HS-5 (cell line): Measurements from ENCODE around the gene C12orf57.

Experiments used
- DNase-seq: peaks from one replicate; pipeline ENCODE4 v3.0.0-alpha.2; 2012; ENCODE audit warnings: low read depth

C12orf57 gene

DNA sequence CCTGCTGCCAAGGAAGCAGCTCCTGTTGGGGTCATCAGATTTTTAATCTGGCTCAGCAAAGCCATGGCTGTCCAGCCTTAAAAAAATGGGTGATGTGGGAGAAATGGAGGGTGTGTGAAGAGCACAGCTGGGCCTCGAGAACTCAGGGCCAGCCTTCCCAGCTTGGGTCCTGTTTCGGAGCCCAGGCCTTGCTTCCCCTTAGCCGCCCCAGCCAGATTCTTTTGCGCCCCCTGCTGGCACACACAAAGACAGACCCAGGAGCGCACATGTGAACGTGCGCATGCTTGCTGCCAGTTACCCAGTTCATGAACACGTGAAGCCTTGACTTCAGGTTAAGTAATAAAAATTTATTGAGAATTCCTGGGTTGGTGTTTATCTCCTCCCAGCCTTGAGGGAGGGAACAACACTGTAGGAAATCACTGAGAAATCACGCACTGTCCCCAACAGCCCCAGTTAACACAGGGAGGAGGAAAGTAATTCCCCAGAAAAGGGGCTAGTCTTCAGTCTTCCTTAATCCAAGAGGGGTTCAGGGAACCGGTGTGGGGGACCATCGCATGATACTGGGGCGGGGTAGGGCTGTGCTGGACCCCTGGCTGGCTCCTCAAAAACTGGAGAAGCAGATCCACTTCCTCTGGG lies 21.3 kb downstream of the C12orf57 start:
- no peak for DNase-seq

DNA sequence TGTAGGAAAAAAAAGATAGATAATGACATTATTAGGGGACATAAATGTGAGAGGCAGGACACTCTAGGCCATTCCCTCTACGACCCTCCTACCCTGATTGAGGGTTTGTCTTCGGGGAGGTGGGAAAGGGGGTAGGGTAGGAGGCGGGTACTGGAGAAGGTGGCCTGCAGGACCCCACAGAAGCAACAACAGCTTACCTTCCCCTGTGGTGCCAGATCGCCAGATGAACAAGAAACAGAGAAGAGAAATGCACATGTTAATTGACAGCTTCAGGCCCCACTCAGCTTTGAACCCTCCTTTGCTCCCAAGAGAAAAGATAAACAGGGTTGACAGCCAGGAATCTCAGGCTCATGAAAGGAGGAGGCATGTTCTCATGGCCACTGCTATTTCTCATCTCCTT lies 21.9 kb downstream of the C12orf57 start:
- no peak for DNase-seq

DNA sequence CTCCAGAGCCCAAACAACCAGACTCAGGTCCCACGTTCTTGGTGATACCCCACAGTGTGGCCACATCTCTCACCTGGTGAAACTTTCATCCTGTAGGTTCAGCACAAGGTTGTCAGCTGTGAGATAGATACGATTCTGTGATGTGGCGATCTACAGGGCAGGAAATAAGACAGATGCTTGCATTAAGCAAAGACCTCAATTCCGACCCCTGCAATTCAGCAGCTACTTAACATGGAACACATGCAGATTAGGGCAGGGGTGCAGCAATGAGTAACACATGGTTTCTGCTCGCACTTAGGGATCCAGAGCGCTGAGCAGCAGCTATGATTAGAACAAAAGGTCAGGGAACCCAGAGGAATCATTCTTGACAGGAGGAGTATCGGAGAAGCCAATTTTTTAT lies 22.5 kb downstream of the C12orf57 start:
- no peak for DNase-seq

DNA sequence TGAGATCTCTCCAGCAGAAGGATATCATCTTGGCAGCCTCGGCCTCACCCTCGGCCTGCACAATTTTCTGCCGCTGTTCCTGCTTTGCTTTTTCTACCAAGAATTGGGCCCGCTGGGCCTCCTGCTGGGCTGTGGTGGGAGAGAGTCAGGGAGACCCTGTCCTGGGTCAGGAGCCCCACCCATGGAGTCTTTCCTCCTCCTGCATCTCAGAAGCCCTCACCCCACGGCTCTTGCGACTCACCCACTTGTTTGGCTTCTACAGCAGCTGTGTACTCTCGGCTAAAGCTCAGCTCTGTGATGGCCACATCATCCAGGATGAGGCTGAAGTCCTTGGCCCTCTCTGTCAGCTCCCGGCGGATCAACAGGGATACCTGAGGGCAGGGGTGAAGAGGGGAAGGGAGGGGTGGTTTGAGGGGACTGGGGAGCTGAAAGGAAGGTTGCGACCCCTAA lies 23.9 kb downstream of the C12orf57 start:
- DNase-seq: no peak

DNA sequence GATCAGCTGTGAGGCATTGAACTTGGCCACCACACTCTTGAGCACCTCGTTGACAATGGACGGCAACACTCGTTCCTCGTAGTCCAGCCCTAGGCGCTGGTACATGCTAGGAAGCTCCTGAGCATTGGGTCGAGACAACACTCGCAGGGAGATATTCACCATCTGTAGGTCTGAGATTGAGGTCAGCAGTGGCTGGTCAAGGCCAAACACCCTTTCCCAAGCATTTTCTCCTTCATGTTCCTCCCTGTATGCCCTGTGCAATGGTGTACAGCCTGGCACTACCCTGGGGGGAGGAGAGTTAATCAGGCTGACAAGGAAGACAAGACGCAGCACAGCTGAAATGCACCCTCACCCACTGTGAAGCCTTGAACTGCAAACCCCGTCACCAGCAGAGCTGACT lies 24.6 kb downstream of the C12orf57 start:
- DNase-seq: no peak

DNA sequence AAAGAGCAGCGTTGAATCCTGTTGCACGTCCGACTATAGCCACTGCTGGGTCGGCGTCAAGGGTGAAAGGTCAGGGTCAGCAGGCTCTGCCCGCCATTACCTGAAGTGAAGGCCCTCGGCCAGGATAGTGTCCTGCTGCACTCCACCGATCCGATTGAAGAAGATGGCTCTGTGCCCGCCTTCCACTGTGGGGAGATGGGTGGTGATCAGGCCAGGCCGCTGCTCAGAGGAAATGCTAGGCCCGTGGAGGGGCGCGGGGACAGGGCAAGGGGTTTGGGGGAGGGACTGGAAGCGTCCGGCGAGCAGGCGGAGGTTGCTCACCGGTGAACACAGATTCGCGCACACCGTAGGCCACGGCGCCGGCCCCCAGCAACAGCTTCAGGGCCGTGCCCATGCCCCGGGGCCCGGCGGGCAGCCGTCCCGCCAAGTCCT lies 26.3 kb downstream of the C12orf57 start:
- no peak for DNase-seq

DNA sequence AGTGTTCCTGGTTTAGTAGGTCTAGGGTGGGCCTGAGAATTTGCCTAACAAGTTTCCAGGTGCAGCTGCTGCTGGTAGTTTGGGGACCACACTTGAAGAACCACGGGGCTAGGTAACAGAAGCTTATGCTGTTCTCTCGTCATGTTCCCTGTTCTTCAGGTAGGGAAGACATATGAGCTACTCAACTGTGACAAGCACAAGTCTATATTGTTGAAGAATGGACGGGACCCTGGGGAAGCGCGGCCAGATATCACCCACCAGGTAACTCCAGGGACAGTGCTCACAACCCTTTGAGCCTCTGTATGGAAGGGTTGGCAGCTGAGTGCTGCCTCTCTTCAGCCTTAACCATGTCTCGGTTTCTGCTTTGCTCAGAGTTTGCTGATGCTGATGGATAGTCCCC lies 30.4 kb downstream of the C12orf57 start:
- no peak for DNase-seq

DNA sequence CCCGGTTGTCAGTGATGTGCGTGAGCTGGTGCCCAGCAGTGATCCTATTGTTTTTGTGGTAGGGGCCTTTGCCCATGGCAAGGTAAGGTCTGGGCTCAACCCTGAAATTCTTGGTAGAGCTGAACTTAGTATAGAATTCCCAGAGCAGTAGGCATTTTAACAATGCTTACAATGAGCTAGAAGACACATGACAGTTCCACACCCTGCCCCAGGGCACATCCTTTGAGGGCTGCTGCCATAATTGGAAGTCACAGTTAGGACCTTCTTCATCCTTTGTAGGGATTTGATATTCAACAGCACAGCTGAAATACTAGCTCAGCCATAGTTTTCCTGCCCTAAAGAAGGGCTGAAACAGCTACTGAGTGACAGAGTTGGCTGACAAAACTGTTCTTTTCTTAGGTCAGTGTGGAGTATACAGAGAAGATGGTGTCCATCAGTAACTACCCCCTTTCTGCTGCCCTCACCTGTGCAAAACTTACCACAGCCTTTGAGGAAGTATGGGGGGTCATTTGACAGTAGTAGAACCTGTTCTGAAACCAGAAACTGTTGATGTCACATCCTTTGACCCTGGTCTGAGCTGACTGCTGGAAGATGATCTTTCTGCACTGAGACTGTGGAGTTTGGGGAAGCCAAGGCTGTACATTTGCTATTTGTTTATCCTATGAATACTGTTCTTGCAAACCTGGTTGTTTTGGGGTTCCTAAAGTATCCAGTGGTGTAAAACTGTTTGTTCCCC lies 31.6 kb downstream of the C12orf57 start:
- DNase-seq: no peak

DNA sequence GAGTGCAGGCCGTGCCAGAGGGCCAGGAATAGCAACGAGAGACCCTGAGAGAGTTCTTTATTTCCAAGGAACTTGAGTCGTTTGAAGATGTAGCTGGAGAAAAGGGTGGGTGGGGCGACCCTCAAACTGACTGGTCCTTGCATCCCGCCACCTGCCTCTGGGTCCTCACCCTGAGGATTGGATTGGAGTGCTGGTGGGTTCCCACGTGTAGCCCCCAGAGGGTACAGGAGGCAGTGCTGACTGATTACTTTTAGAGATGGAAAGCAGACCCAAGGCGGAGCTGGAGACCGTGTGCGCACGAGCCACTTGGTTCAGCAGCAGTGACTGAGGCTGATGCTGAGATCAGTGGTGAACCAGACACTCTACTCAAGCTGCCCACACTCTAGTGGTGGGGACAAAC lies 33.8 kb downstream of the C12orf57 start:
- no peak for DNase-seq

DNA sequence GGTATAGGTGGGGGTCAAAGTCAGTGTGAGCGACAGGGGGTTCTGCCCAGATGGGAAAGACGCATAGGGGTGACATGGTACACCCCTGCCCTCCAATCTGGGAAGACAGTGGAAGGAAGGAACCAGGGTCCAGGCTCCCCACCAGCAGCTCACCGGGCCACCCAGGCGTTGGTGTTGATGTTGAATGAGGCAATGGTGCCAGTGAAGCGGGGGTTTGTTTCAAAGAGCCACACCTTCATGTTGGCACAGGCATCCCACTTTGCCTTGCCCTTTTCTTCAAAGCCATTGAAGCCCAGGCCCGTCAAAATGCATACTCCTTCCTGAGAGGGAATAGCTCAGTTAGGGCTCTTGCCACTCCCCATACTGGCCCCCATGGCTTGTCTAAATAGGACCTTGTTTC lies 34.4 kb downstream of the C12orf57 start:
- no peak for DNase-seq

DNA sequence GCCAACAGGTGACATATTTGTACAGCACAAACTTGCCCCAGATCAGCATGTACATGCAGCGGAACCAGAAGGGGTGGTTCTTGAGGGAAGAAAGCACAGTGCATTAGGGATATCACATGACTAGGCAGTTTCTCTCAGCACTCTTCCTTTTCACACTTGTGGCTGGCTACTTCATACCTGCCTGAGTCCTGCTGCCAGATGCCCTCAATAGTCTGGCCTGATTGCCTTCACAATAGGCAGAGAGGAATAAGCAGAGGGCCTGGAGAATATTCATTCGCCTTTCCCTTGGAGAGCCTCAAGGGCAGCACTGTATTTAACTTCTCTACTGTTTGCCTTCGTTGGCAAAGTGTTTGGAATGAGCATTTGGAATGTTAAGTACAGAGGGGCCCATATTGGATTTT lies 34.8 kb downstream of the C12orf57 start:
- DNase-seq: no peak

DNA sequence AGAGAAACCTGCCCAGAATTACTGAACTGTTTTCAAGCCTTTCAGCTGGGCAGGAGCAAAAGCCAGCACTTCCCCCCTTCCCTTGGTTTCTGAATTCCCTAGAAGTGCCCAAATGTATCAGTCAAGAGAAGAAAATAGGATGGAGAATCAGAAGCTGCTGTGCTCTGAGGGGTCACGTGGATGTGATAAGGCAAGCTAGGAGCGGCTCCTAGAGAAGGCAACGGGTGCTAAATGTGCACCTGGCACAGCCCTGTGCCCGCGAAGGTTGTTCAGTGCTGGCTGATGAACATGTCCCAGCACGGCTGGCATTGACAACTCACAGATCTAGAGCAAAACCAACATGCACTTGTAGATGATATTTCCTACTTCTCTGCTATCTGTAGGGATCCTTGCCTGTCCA lies 35.2 kb downstream of the C12orf57 start:
- no peak for DNase-seq

DNA sequence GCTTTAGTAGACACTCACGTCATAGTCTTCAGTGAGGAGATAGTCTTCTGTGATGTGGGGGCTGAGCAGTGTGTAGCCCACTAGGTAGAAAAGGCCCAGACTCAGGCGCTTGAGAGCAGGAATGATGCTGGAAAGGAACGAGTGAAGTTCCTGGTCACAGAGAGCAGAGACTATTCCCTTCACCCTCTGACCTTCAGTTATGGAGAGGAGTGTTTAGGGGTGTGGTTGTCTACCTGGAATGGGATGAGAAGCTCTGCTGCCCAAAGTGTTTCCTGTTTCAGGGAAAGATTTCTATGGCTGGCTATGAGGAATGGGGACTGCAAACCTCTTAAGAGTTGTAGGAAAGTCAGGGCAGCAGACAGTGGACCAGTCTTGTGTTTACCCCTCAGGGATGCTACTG lies 35.6 kb downstream of the C12orf57 start:
- DNase-seq: no peak

DNA sequence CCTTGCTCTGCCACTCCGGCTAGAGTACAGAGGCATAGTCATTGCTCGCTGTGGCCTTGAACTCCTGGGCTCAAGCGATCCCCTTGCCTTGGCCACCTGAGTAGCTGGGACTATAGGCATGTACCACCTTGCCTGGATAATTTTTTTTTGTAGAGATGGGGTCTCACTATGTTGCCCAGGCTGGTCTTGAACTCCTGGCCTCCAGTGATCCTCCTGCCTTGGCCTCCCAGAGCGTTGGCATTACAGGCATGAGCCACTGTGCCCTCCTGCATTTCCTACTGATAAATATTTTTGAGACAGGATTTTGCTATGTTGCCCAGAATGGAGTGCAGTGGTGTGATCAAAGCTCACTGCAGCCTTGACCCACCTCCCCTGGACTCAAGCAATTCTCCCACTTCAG lies 36.3 kb downstream of the C12orf57 start:
- no peak for DNase-seq

DNA sequence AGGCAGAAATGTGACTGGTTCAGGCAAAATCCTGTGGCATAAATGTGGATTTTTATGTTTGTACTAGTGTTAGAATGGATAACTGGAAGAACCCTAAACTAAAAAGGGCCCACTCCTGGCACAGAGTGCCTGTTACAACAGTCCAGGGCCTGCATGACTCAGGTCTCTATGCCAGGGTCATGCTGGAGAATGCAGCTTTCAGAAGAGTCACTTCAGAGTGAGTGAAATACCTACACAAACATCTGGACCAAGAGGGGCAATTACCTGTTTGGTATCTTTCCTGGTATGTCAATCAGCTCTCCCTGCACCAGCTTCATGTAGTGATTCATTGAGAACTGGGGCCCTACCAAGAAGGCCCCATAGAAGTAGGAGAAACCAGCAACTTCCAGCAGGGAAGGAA lies 36.9 kb downstream of the C12orf57 start:
- DNase-seq: no peak

DNA sequence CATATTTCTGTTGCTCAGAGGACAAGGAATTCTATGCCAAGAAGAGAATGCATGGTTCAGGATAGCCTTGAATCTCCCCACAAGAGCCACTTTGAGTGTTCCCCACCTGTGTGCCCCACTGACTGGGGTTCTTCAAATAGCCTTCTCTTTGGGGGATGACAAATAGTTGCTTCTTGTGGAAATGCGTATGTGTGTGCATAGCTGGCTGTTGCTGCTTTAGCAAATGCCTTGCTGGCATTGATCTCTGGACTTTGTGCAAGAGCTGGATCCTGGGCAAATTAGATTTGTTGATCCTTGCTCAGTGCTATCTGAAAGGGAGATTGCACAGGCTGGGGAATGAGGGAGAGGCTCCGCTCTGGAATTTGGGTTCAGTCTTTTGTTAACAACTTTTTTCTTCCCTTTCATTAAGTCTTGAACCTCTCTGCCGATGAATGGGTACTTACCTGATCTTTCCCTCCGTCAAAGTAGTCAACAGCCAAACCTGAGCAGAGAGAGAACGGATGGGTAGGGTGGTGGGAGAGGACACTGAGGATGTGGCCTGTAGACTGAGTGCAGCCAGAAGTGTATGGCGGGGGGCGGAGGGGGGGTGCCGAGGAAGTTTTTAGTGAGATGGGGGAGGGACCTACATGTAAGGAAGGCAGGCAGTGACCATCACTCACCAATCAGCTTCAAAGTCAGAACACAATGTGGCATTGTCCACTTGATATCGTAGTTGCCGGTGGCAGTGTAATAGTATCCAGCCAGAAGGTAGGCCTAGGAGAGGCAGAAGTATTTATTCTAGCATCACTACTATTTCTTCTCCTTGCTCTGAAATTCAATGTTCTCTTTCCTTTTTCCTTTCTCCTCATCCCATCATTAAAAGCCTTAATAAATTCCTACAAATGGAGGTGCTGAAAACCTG lies 37.6 kb downstream of the C12orf57 start:
- DNase-seq: no peak

DNA sequence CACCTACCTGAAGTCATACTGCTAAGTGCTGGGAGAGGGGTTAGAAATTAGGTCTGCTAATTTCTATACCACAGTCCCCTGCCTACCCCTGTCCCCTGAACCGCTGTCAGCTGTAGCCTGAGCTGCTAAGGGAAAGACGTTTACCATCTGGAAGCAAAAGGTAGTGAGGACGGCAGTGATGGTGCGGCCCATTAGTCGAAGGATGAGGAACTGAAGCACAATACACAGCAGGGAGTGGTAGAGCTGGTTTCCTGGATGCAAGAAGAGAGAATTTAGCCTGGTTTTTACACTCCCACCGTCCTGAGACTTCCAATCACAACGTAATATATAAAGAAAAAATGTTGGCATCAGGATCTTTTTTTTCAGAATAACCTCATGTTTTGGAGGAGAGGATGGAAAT lies 38.7 kb downstream of the C12orf57 start:
- no peak for DNase-seq

DNA sequence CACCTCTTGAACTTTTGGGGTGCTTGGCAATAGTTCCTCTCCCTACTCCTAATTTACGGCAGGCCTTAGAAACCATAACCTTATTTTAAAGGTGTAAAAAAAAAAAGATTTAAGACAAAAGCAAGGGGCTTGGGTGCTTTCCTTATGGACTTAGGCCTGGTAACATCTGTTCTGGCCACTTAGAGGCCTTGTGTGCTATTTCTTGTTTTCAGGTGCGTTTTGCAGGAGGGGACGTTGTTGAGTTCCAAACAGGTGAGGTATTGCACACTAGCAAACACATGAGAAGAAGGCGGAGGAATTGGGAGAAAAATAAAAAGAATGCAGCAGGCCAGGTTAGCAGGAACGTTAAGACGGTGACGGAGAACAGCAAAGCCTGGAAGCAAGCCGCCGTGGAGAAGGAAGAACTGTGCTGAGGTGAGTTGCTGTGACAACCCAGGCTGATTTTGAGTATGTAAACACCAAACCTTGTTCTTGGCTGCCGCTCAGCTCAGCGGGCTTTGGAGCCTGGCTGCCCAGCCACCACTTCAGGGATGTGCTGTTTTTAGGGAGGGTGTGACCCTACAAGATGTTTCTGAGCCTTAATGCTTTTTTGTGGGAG lies 44.2 kb downstream of the C12orf57 start:
- DNase-seq: no peak
